Neuronal stem cell (in vitro differentiated cells): Measurements from ENCODE around the gene ENOX1.

Source experiments
- DNase-seq: peaks from one replicate; pipeline ENCODE4 v3.0.0-alpha.2; 2013; ENCODE audit warnings: low spot score
- H2AFZ ChIP-seq: one replicate; pipeline ENCODE4 v1.6.1; 2013; ENCODE audit warnings: mild to moderate bottlenecking, low read length, inconsistent platforms
- H2AK5ac ChIP-seq: 2 replicates; pipeline ENCODE4 v1.6.1; 2013; ENCODE audit warnings: low read depth, mild to moderate bottlenecking, inconsistent platforms, low read length, moderate library complexity, mixed read lengths
- H2BK120ac ChIP-seq: 2 replicates; pipeline ENCODE4 v1.6.1; 2013; ENCODE audit warnings: low read depth, mild to moderate bottlenecking, inconsistent platforms, low read length, moderate library complexity, mixed read lengths
- H2BK12ac ChIP-seq: one replicate; pipeline ENCODE4 v1.6.1; 2013; ENCODE audit warnings: low read length, inconsistent platforms
- H2BK15ac ChIP-seq: 2 replicates; pipeline ENCODE4 v1.6.1; 2013; ENCODE audit warnings: mild to moderate bottlenecking, low read length, inconsistent platforms, mixed read lengths
- H2BK5ac ChIP-seq: one replicate; pipeline ENCODE4 v1.6.1; 2013; ENCODE audit warnings: inconsistent platforms, mild to moderate bottlenecking, low read length, moderate library complexity
- H3K14ac ChIP-seq: one replicate; pipeline ENCODE4 v1.6.1; 2013; ENCODE audit warnings: low read length, inconsistent platforms
- H3K18ac ChIP-seq: 2 replicates; pipeline ENCODE4 v1.6.1; 2013; ENCODE audit warnings: low read length, inconsistent platforms
- H3K23ac ChIP-seq: 2 replicates; pipeline ENCODE4 v1.6.1; 2013; ENCODE audit warnings: low read depth, mild to moderate bottlenecking, mixed read lengths, low read length, inconsistent platforms; ENCODE audit not compliant: poor library complexity
- H3K27ac ChIP-seq: replicated peaks from 3 replicates; pipeline ENCODE4 v1.5.1; 2013; ENCODE audit warnings: low read length, inconsistent platforms
- H3K27me3 ChIP-seq, 3 experiments: 2 replicates each; pipeline ENCODE4 v1.6.1; 2013; ENCODE audit warnings: low read length in 3 of 3, mild to moderate bottlenecking in 2 of 3, inconsistent platforms in 1 of 3, low read depth in 1 of 3, mixed read lengths in 1 of 3, moderate library complexity in 1 of 3; ENCODE audit not compliant: control insufficient read depth in 3 of 3, insufficient read depth in 3 of 3
- H3K36me3 ChIP-seq, 2 donors: replicated peaks in 1 of 2; 2 replicates each; pipeline ENCODE4 v1.6.1; 2013; ENCODE audit warnings: low read length in 2 of 2; ENCODE audit not compliant: control insufficient read depth in 2 of 2, insufficient read depth in 2 of 2
- H3K4ac ChIP-seq: 2 replicates; pipeline ENCODE4 v1.6.1; 2013; ENCODE audit warnings: inconsistent platforms, mild to moderate bottlenecking, low read length, moderate library complexity
- H3K4me1 ChIP-seq, 2 donors: 1 replicate in 1 of 2; 2 replicates in 1 of 2; pipeline ENCODE4 v1.6.1; 2013; ENCODE audit warnings: low read length in 2 of 2, low read depth in 1 of 2; ENCODE audit not compliant: control insufficient read depth in 2 of 2, insufficient read depth in 1 of 2
- H3K4me2 ChIP-seq: one replicate; pipeline ENCODE4 v1.6.1; 2013; ENCODE audit warnings: mild to moderate bottlenecking, low read length, inconsistent platforms; ENCODE audit not compliant: insufficient read depth, poor library complexity, severe bottlenecking
- H3K4me3 ChIP-seq, 2 donors: 2 replicates each; pipeline ENCODE4 v1.5.1; 2013; ENCODE audit warnings: low read length in 2 of 2, mild to moderate bottlenecking in 2 of 2, inconsistent platforms in 1 of 2, moderate library complexity in 1 of 2
- H3K79me1 ChIP-seq: one replicate; pipeline ENCODE4 v1.6.1; 2013; ENCODE audit warnings: low read depth, mild to moderate bottlenecking, inconsistent platforms, low read length, moderate library complexity
- H3K9ac ChIP-seq: one replicate; pipeline ENCODE4 v1.6.1; 2013; ENCODE audit warnings: mild to moderate bottlenecking, low read depth, low read length, inconsistent platforms; ENCODE audit not compliant: poor library complexity
- H3K9me3 ChIP-seq, 2 donors: replicated peaks in 1 of 2; 2 replicates each; pipeline versions ENCODE3 to v1.6.1; 2013; ENCODE audit warnings: low read length in 2 of 2, mild to moderate bottlenecking in 2 of 2, inconsistent platforms in 1 of 2, low read depth in 1 of 2, mixed read lengths in 1 of 2, moderate library complexity in 1 of 2; ENCODE audit not compliant: control insufficient read depth in 2 of 2, insufficient read depth in 1 of 2
- H4K8ac ChIP-seq: one replicate; pipeline ENCODE4 v1.6.1; 2013; ENCODE audit warnings: low read depth, mild to moderate bottlenecking, inconsistent platforms, low read length, moderate library complexity
- H4K91ac ChIP-seq: one replicate; pipeline ENCODE4 v1.6.1; 2013; ENCODE audit warnings: low read length, low read depth, mild to moderate bottlenecking, inconsistent platforms; ENCODE audit not compliant: poor library complexity
- WGBS, 2 donors: extraction: QIAGEN DNeasy Blood & Tissue Kit; methylation state at CpG; one replicate each; pipeline ENCODE4 v1.1.7; 2013; ENCODE audit warnings: missing lambda C conversion rate in 2 of 2, mixed read lengths in 1 of 2; ENCODE audit not compliant: insufficient read length in 2 of 2, insufficient replicate concordance in 1 of 2; ENCODE audit errors: extremely low coverage in 2 of 2; 5-methylcytosine and 5-hydroxymethylcytosine counted together

ENOX1 gene

GRCh38 chr13:43434191-43434590, 352.6 kb downstream of the ENOX1 start:
- H3K4me3 ChIP-seq: no peak overlapping the region
- no peak for DNase-seq
- no CpG with 5 or more reads among the region's 3 CpGs for WGBS, 2 donors

GRCh38 chr13:43433691-43434141, 353.1 kb downstream of the ENOX1 start:
- Histone ChIP-seq H3K36me3 (no peaks in the 10 kb centered on the region), H3K4me3 (no peak overlapping the region), H3K9me3 (no peaks in the 10 kb centered on the region), H3K27ac (no peak overlapping the region), H3K18ac (no peak overlapping the region), H3K23ac (no peak overlapping the region), H3K4ac (no peak overlapping the region), H2BK12ac (no peak overlapping the region), H3K79me1 (no peaks in the 10 kb centered on the region), H2BK5ac (no peak overlapping the region), H3K4me2 (no peak overlapping the region), H3K27me3 (no peaks in the 10 kb centered on the region), H2AFZ (no peak overlapping the region), H2AK5ac (no peak overlapping the region), H3K14ac (no peak overlapping the region), H3K9ac (no peak overlapping the region), H4K8ac (no peak overlapping the region), H3K4me1 (peaks cover 0 to 2% of the 10 kb centered on the region in 2 donors), H4K91ac (no peak overlapping the region), H2BK15ac (no peak overlapping the region), H2BK120ac (no peak overlapping the region)
- no peak for DNase-seq
- WGBS, 2 donors: no CpG with 5 or more reads among the region's 1 CpG

More at GRCh38 chr13:43434191-43434590, 352.6 kb downstream of the ENOX1 start:
- H2AK5ac ChIP-seq: no peak overlapping the region
- H3K79me1 ChIP-seq: no peaks in the 10 kb centered on the region
- no peak overlapping the region for H2BK15ac ChIP-seq
- H3K9ac ChIP-seq: no peak overlapping the region
- H2AFZ ChIP-seq: no peak overlapping the region
- H4K91ac ChIP-seq: no peak overlapping the region
- no peaks in the 10 kb centered on the region for H3K9me3 ChIP-seq
- no peak overlapping the region for H2BK120ac ChIP-seq
- no peak overlapping the region for H3K18ac ChIP-seq
- H3K23ac ChIP-seq: no peak overlapping the region
- H3K4ac ChIP-seq: no peak overlapping the region
- H3K36me3 ChIP-seq: no peaks in the 10 kb centered on the region
- H2BK5ac ChIP-seq: no peak overlapping the region
- H3K4me2 ChIP-seq: no peak overlapping the region
- no peaks in the 10 kb centered on the region for H3K4me1 ChIP-seq
- no peak overlapping the region for H2BK12ac ChIP-seq
- H3K27ac ChIP-seq: no peak overlapping the region
- H3K27me3 ChIP-seq: no peaks in the 10 kb centered on the region
- no peak overlapping the region for H3K14ac ChIP-seq
- no peak overlapping the region for H4K8ac ChIP-seq

- WGBS, 2 donors: no CpG with 5 or more reads among the region's 5 CpGs
- Histone ChIP-seq H2BK12ac (no peak overlapping the region), H2BK15ac (no peak overlapping the region), H3K4ac (no peak overlapping the region), H3K4me3 (no peak overlapping the region), H2BK5ac (no peak overlapping the region), H3K23ac (no peak overlapping the region), H3K36me3 (no peaks in the 10 kb centered on the region), H3K79me1 (no peaks in the 10 kb centered on the region), H3K14ac (no peak overlapping the region), H2BK120ac (no peak overlapping the region), H2AK5ac (no peak overlapping the region), H3K9ac (no peak overlapping the region), H2AFZ (no peak overlapping the region), H3K18ac (no peak overlapping the region), H3K4me1 (peaks cover 0 to 2% of the 10 kb centered on the region in 2 donors), H3K27me3 (no peaks in the 10 kb centered on the region), H4K8ac (no peak overlapping the region), H3K27ac (no peak overlapping the region), H3K9me3 (no peaks in the 10 kb centered on the region), H3K4me2 (no peak overlapping the region), H4K91ac (no peak overlapping the region)
- DNase-seq: no peak
Observed at GRCh38 chr13:43432958-43433357, 353.8 kb downstream of the ENOX1 start.

GRCh38 chr13:43431841-43432240, 354.9 kb downstream of the ENOX1 start:
- no peak overlapping the region for H3K18ac ChIP-seq

More at GRCh38 chr13:43431841-43432240, 354.9 kb downstream of the ENOX1 start:
- DNase-seq: no peak
- no CpG with 5 or more reads among the region's 8 CpGs for WGBS, 2 donors
- Histone ChIP-seq H3K27me3 (no peaks in the 10 kb centered on the region), H4K91ac (no peak overlapping the region), H2AFZ (no peak overlapping the region), H2BK5ac (no peak overlapping the region), H3K4me2 (no peak overlapping the region), H2BK120ac (no peak overlapping the region), H3K27ac (no peak overlapping the region), H3K14ac (no peak overlapping the region), H3K4me1 (peaks cover 0 to 2% of the 10 kb centered on the region in 2 donors), H3K4me3 (no peak overlapping the region), H3K9ac (no peak overlapping the region), H3K36me3 (no peaks in the 10 kb centered on the region), H4K8ac (no peak overlapping the region), H2BK12ac (no peak overlapping the region), H3K23ac (no peak overlapping the region), H3K9me3 (no peaks in the 10 kb centered on the region), H3K79me1 (no peaks in the 10 kb centered on the region), H2BK15ac (no peak overlapping the region), H3K4ac (no peak overlapping the region), H2AK5ac (no peak overlapping the region)
